Omental fat pad (tissue), 4 donors: ENCODE results near the gene PMAIP1. TPM values are rescaled to one million over a fixed set of nuclear protein-coding genes. Genes with fewer than 3 reads are reported as not detected.

Source experiments
- ATAC-seq: fragments of 150-250 bp; one replicate; pipeline ENCODE4 v1.9.1; 2016; ENCODE audit warnings: mild to moderate bottlenecking, moderate library complexity; ENCODE audit not compliant: low FRiP score
- DNase-seq: peaks from one replicate; pipeline ENCODE4 v3.0.0-alpha.2; 2019; ENCODE audit warnings: low spot score
- CTCF ChIP-seq, 3 donors: fragments of 450-650 bp; IDR thresholded peaks; one replicate each; pipeline ENCODE4 v1.5.1; 2016 to 2017; ENCODE audit warnings: antibody characterized with exemption in 3 of 3, mild to moderate bottlenecking in 3 of 3, moderate library complexity in 2 of 3
- total RNA-seq, 4 donors: library from RNA; depleted of rRNA; stranded (reverse); fragments of >200 nt; gene quantifications; one replicate each; pipeline ENCODE4 v1.1.0, GENCODE V29; 2016

Gene PMAIP1
- total RNA-seq, 4 donors from 2014 or later = 1.3 to 5.4 (median 2.8) TPM; not detected in 1

DNA sequence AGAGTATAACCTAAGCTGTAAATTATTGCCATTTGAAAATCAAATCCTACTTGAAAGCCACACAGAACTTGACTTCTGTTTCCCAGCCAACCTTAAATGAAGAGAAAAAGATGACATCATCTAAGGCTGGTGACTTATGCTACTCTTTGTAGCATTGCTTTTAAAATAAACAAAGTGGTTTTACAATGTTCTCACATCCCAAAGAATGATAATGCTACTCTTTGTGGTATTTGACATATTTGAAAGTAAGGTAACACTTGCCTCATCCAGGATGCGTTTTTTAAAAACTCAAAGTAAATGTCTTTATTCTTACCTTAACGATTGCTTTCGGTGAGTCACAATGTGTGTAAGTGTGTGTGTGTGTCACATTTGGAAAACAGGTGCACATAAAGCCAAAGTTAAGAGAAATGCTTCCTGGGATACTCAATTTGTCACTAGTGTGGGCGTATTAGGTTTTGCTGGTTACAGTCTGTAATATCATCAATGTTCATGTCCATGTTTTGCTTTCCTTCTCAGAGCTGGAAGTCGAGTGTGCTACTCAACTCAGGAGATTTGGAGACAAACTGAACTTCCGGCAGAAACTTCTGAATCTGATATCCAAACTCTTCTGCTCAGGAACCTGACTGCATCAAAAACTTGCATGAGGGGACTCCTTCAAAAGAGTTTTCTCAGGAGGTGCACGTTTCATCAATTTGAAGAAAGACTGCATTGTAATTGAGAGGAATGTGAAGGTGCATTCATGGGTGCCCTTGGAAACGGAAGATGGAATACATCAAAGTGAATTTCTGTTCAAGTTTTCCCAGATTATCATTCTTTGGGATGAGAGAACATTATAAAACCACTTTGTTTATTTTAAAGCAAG is 2.6 kb downstream of the PMAIP1 start:
- DNase-seq (no peak), ATAC-seq (no peak)
- no peak for TF ChIP-seq CTCF (IDR thresholded peaks at IDR 0.05)

DNA sequence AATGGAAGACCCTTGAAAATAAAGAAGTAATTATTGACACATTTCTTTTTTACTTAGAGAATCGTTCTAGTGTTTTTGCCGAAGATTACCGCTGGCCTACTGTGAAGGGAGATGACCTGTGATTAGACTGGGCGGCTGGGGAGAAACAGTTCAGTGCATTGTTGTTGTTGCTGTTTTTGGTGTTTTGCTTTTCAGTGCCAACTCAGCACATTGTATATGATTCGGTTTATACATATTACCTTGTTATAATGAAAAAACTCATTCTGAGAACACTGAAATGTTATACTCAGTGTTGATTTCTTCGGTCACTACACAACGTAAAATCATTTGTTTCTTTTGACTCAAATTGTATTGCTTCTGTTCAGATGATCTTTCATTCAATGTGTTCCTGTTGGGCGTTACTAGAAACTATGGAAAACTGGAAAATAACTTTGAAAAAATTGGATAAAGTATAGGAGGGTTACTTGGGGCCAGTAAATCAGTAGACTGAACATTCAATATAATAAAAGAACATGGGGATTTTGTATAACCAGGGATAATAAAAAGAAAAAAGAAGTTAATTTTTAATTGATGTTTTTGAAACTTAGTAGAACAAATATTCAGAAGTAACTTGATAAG is 3.3 kb downstream of the PMAIP1 start:
- TF ChIP-seq CTCF (IDR thresholded peaks at IDR 0.05) = no peak
- DNase-seq (no peak), ATAC-seq (no peak)

GRCh38 chr18:59904011-59904601 is 4.3 kb downstream of the PMAIP1 start:
- no peak for DNase-seq
- no peak for TF ChIP-seq CTCF (IDR thresholded peaks at IDR 0.05)
- ATAC-seq = no peak

DNA sequence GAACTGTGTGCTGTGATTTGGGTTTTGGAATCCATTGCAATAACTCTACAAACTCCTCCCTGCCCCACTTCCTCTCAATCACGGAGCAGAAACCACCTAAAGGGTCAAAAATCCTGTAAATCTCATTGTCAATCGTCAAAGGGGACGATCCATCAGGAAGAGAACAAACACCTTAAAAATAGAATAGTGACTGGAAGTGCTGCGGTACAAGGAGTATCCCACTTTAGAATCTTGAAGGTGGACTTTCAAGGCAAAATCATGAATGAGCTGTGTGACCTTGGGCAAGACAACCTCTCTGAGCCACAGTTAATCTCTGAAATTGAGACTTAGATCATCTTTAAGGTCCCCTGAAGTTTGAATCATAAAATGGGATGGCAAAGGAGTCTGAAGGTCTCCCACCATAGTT is 5.9 kb downstream of the PMAIP1 start:
- DNase-seq = no peak
- no peak for TF ChIP-seq CTCF (IDR thresholded peaks at IDR 0.05)
- ATAC-seq = no peak

DNA sequence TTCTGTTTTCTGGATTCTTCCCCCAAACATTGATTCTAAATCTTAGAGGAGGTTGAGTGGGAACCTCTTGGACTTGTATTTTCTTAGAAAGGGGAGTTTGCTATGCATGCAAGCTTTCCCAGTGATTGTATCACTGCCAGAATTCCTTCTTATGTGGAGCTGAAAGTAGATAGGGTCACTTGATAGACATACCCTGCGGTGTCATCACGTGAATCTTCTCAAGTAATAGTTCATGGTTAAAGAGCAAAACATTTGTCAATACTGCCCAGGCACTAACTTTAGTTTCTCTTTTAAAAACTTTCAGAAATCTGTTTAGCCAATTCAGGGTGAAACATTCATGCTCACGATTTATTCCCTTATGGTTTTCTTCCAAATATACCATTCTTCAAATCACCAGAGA is 6.4 kb downstream of the PMAIP1 start:
- DNase-seq (no peak), ATAC-seq (no peak)
- TF ChIP-seq CTCF (IDR thresholded peaks at IDR 0.05) = no peak

DNA sequence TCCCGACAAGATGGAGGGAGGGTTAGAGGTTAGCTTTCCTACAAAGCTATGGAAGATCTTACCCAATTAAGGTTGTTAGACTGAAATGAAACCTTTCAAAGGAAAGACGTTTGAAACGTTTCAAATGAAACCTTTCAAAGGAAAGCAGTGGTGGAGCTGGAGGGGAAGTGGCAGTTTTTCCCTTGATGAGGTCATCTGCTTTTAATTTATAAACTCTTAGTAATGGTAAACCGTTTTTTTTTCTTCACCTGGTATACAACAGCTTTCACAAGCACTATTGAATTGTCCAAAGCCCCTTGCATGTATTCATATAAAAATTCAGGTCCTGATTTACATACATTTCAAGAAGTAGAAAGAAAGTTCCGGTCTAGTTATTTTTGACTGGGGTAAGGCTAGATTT is 7.4 kb downstream of the PMAIP1 start:
- ATAC-seq (no peak), DNase-seq (no peak)
- TF ChIP-seq CTCF (IDR thresholded peaks at IDR 0.05) = no peak
